Stimulated activated CD4-positive, alpha-beta T cell treated with anti-CD3 and anti-CD28 coated beads, Interleukin-2, amount 100 ng/mL, for 24 hours (primary cell): ENCODE results near the gene SDF2L1.
"Not testable (repeated sequence)": the region's sequence is repeated elsewhere in the genome, so short reads cannot be mapped to it uniquely, and the experiment has no call there.

Source experiments
- DNase-seq, 2 donors: peaks; one replicate each; pipeline ENCODE4 v3.0.0-alpha.2; 2020

The SDF2L1 gene

DNA sequence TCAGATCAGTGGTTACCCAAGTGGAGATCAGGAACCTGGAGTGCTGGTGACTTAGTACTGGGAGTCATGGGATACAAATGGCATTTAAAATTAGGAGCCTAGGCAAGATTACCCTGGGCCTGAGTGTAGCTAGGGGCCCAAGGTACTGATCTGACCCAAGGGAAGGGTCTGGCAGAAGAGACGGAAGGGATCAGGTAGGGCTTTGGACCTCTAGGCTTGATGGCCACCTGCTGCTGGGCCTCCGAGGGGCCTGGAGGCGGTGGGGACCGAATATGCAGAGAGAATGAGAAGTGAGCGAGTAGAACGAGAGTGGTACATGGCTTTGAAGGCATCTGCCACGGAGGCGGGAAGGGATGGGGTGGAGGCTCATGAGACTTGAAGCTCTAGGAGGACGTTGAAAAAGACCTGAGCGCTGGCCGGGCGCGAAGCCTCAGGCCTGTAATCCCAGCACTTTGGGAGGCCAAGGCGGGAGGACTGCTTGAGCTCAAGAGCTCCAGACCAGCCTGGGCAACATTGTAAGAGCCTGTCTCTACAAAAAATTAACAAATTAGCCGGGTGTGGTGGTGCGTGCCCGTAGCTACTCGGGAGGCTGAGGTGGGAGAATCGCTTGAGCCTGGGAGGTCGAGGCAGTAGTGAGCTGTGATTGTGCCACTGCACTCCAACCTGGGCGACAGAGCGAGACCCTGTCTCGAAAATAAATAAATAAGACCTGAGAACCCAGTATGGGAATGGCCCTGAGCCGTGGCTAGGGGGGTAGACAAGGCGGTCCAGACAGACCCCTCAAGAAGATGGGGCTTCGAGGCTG is 23.1 kb downstream of the SDF2L1 start:
- DNase-seq = no peak

- no peak for DNase-seq
Observed at GRCh38 chr22:21666786-21667185, 24.7 kb downstream of the SDF2L1 start.

DNA sequence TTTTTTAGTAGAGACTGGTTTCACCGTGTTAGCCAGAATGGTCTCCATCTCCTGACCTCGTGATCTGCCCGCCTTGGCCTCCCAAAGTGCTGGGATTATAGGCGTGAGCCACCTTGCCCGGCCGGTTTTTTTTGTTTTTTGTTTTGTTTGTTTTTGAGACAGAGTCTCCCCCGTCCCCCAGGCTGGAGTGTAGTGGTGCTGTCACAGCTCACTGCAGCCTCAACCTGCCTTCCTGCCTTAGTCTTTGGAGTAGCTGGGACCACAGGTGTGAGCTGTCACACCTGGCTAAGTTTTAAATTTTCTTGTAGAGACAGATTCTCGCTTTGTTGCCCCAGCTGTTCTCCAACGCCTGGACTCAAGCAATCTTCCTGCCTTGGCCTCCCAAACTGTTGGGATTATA is 26.9 kb downstream of the SDF2L1 start:
- no peak for DNase-seq

- no peak for DNase-seq
Observed at GRCh38 chr22:21672107-21672629, 30.1 kb downstream of the SDF2L1 start.

GRCh38 chr22:21673534-21674321 is 31.6 kb downstream of the SDF2L1 start:
- no peak for DNase-seq

DNA sequence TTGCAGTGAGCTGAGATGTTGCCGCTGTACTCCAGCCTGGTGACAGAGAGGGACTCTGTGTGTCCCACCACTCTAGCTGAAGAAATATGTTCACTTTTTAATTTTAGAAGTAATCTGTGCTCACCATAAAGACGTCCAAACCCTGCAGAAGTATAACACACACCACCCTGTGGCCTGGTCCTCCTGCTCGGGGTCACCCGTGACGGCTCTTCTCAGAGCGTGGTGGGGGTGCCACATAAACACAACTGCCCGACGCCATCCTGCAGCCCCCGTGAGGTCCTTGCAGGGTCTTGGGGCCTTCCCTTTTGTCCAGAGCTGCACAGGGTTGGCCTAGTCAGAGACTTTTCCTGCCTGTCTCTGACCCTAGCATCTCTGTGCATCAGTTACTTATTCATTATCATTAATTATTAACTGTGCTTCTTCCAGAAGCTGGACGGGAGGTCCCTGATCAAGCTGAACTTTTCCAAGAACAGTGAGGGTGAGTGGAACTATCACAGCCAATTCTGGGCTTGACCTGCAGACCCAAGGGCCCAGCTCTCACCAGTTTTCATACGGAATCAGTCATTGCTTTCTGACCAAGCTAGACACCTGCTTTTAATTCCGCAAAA is 32.6 kb downstream of the SDF2L1 start:
- no peak for DNase-seq

DNA sequence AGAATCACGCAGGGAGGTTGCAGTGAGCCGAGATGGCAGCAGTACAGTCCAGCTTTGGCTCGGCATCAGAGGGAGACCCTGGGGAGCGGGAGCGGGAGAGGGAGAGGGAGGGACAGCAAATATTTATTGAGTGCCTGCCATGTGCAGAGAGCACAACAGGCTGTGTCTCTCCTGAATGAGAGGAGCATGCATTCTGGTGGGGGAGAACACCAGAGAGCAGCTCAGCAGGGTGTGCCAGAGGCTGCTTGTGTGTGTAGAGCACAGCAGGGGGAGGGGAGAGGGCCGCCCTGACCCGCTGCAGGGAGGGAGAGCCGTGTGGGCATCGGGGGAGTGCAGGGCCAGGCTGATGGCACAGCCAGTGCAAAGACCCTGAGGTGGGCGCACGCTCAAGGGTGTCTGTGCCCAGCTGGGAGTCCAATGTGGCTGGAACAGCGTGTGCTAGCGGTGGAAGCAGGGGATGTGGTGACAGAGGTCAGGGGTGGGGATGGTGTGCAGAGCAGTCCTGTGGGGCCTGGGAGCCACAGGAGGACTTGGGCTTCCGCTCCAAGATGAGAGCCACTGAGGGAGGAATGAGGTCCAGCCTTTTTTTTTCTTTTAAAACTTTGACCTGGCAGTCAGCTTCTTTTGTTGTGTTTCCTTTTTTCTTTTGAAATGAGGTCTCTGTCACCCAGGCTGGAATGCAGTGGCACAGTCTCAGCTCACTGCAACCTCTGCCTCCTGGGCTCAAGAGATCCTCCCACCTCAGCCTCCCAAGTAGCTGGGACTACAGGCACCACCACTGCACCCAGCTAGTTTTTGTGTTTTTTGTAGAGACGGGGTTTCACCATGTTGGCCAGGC is 35.7 kb downstream of the SDF2L1 start:
- no peak for DNase-seq

DNA sequence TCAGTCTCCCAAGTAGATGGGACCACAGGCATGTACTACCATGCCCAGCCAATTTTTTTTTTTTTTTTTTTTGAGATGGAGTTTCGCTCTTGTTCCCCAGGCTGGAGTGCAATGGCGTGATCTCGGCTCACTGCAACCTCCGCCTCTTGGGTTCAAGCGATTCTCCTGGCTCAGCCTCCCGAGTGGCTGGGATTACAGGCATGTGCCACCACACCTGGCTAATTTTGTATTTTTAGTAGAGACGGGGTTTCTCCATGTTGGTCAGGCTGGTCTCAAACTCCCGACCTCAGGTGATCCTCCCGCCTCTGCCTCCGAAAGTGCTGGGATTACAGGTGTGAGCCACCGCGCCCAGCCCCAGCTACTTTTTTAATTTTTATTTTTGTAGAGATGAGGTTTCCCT is 36.7 kb downstream of the SDF2L1 start:
- DNase-seq = not testable (repeated sequence)

DNA sequence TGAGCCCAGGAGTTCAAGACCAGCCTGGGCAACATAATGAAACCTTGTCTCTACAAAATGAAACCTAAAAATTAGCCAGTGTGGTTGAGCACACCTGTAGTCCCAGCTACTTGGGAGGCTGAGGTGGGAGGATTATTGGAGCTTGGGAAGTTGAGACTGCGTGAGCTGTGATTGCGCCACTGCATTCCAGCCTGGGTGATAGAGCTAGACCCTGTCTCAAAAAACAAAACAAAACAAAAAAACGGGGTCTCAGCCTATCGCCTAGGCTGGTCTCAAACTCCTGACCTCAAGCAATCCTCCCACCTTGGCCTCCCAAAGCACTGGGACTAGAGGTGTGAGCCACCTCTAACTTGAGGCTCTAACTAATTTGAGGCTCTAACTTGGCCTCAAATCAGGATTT is 37.3 kb downstream of the SDF2L1 start:
- DNase-seq = no peak

- DNase-seq = no peak
Observed at GRCh38 chr22:21680830-21681565, 38.9 kb downstream of the SDF2L1 start.

DNA sequence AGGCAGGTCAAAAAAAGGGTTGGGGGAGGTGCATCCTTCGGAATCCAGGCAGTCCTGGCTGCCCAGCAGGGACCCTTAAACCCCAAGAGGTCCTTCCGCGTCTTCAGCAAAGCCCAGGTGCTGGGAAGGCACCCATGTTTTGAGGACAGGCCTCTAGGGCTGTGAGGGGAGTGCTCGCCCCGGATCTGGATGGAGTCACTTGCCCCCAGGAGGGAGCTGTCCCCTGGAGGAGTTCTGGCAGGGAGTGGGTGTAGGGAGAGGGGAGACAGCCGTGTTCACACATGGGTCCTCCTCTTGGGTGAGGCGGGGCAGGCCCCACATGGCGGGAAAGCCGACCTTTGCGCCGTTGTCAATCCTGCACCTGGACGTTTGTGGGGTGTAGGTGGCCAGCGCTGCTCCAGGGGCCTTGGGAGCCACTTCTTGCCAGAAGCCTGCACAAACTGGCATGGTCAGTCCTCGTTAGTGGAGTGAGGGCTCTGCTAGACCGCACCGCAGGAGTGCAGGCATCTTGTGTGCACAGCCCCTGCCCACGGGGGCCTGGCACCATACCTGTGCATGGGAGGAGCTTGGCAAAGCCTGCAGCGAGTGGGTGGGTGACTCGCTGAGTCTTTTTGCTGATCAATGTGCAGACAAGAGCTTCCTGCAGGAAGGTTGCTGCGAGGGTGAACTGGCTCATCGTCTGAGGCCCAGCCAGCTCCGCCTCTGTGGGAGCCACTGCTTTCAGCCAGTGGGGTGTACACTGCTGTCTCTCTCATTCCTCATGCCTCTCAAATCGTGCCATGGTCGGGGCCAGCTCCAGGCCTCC is 39.7 kb downstream of the SDF2L1 start:
- DNase-seq = peak in 1 of 2 donors; percentile 15

DNA sequence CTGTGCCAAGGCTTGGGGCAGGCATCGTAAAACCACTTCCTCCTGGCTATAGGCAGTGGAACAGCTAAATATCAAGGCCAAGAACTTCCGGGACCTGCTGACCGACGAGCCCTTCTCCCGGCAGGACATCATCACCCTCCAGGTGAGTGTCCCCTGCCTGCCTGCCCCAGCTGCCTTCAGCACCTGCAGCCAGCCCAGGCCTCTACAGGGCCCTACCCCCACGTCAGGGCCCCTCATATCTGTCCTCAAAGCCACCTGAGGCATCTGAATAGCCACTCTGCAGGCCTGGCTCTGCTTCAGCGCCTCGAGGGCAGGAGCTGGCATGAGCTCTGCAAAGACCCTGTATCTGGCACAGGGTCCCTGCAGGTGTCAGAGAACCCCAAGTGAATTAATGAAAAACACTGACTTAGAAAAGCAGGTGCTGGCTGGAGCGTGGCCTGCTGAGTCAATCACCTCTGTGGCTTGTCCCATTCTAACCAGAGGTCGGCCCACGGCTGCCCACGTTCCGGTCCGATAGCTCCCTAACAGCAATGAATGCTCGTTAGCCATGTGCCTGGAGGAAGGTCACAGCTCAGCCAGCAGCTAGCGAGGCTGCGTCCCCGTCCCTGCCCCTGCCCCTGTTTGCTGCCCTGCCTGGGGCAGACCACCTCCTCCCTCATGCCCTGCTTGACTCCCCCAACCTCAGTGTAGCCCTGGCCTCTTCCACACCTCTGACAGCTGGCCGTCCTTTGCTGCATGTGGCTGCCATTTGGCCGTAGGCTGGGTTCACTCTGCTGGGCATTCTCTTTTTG is 40.5 kb downstream of the SDF2L1 start:
- DNase-seq = no peak

DNA sequence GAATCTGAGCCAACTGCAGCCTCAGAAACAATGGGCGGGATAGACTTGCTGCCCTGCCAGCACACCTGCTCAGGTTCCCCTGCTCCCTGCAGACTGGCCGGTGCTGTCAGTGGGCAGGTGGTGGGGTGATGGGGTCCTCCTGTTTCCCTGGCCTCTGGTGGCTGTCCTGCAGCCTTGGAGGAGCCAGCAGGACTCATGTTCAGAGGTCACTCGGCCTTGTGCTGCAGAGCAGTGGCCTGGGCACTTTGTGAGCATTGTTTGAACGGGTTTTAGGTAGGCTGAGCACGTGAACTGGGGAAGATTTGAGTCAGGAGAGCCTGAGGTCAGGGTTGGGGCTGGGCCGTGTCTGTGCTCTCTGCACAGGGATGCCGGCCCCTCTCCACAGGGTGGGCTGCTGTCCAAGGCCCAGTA is 41.3 kb downstream of the SDF2L1 start:
- no peak for DNase-seq

DNA sequence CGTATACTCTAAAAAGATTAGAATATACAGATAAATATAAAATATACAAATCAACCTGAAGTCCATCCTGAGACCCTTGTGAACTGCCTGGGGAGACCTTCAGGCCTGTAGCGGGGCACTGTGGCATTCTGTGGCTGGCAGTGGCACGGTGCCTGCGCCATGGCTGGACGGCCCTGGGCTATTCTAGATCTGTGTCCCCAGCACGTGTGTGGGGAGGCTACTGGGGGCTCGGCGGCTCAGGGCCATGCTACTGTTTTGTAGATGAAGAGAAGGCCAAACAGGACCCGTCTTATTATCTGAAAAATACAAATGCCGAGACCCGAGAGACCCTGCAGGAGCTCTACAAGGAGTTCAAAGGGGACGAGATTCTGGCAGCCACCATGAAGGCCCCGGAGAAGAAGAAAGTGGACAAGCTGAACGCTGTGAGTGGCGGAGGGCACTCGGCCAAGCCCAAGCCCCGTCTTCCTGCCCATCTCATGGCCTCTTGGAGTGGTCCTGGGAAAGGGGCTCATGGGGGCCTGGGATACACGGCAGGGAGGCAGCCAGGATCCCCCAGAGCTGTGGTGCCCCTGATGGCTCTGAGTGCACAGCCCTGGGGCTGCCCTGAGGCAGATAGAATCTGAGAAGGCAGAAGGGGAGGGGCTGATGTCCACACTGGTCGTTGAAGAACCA is 42.5 kb downstream of the SDF2L1 start:
- DNase-seq = no peak

DNA sequence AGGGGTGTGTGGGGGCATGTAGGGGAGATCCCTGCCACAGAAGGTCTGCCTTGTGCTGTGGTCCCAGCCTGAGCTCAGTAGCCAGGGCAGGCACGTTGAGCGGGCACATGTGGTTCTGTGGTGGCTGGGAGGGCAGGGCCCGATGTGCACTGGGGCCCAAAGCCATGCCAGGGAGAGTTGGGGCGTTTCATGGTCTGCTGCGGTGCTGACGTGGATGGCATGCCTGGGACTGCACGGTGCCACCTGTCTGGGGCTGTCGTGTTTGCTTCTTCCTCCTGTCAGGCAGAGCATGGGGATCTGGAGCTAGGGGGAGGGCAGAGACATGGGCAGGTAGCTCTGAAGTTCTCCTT is 43.0 kb downstream of the SDF2L1 start:
- no peak for DNase-seq

- no peak for DNase-seq
Observed at GRCh38 chr22:21686193-21686608, 44.1 kb downstream of the SDF2L1 start.

GRCh38 chr22:21686634-21687393 is 44.7 kb downstream of the SDF2L1 start:
- no peak for DNase-seq

DNA sequence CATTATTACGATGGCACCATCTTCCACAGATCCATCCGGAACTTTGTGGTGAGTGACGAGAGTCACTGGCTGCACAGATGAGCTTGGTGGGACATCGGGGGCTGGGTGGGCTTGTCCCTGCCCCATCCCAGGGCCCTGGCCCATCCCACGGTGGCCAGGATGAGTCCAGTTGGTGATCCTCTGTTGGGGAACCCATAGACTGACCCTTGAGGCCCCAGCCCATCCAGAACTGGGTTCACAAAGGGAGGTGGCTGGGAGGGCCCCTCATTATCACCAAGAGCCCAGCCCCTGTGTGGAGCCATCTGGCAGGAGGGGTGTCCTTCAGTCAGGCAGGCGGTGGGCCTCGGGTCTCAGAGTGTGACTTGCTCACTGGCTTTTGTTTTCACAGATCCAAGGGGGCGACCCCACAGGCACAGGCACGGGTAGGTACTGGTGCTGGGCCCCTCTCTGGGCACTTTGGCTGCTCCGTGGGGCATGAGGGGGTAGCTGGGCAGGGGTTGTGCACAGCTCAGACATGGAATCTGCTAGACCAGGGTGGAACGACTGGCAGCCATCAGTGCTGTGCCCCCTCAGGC is 45.7 kb downstream of the SDF2L1 start:
- DNase-seq = no peak

- DNase-seq = no peak
Observed at GRCh38 chr22:21688341-21688705, 46.2 kb downstream of the SDF2L1 start.
